Raji (cell line): ENCODE data around the gene EHMT1.

Experiments used
- POLR2A ChIP-seq: IDR thresholded peaks from 2 replicates; pipeline ENCODE4 v1.6.1; 2011; ENCODE audit warnings: low read depth, low read length, control low read depth; ENCODE audit not compliant: insufficient read depth

EHMT1 gene

GRCh38 chr9:137630126-137630525 lies 11.3 kb downstream of the EHMT1 start:
- no peak for TF ChIP-seq POLR2A

- TF ChIP-seq POLR2A: no peak
Measured at GRCh38 chr9:137630679-137631078, 11.9 kb downstream of the EHMT1 start.

GRCh38 chr9:137631345-137632229 lies 12.8 kb downstream of the EHMT1 start:
- TF ChIP-seq POLR2A: no peak

GRCh38 chr9:137632230-137633161 lies 13.7 kb downstream of the EHMT1 start:
- no peak for TF ChIP-seq POLR2A

GRCh38 chr9:137634016-137634415 lies 15.2 kb downstream of the EHMT1 start:
- no peak for TF ChIP-seq POLR2A

- TF ChIP-seq POLR2A: no peak
Measured at GRCh38 chr9:137638680-137639079, 19.9 kb downstream of the EHMT1 start.

GRCh38 chr9:137639303-137640051 lies 20.7 kb downstream of the EHMT1 start:
- TF ChIP-seq POLR2A: no peak

- TF ChIP-seq POLR2A: no peak
Measured at GRCh38 chr9:137640862-137641261, 22.1 kb downstream of the EHMT1 start.

- no peak for TF ChIP-seq POLR2A
Measured at GRCh38 chr9:137642118-137642601, 23.4 kb downstream of the EHMT1 start.

- no peak for TF ChIP-seq POLR2A
Measured at GRCh38 chr9:137642892-137643291, 24.1 kb downstream of the EHMT1 start.

GRCh38 chr9:137643921-137644320 lies 25.1 kb downstream of the EHMT1 start:
- no peak for TF ChIP-seq POLR2A

- no peak for TF ChIP-seq POLR2A
Measured at GRCh38 chr9:137645211-137645610, 26.4 kb downstream of the EHMT1 start.

GRCh38 chr9:137646341-137646740 lies 27.5 kb downstream of the EHMT1 start:
- TF ChIP-seq POLR2A: no peak

GRCh38 chr9:137647096-137647714 lies 28.4 kb downstream of the EHMT1 start:
- TF ChIP-seq POLR2A: no peak
